Measurements from ENCODE around the gene PRSS8.

The PRSS8 gene

DNA sequence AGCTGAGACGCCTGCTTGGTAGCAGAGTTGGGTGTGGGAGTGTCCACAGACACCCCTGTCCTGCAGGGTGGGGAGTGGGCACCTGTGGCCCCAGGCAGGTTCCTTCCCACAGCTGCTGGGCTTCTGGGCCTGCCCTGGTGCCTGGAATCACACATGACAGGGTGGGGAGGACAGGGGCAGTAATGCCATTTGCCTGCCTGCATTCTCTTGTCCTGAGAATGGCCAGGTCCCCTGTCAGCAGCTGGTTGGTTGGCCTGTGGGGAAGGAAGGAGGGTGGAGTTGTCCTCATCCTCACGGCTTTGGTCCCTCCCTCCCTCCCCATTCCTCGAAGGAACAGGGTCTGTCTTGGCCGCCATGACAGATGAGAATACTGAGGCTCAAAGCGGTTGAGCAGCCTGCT, 52.0 kb downstream of the PRSS8 start:
- no peak overlapping the region for H3K4me3 ChIP-seq (ENCODE audit: low read depth, low read length)

DNA sequence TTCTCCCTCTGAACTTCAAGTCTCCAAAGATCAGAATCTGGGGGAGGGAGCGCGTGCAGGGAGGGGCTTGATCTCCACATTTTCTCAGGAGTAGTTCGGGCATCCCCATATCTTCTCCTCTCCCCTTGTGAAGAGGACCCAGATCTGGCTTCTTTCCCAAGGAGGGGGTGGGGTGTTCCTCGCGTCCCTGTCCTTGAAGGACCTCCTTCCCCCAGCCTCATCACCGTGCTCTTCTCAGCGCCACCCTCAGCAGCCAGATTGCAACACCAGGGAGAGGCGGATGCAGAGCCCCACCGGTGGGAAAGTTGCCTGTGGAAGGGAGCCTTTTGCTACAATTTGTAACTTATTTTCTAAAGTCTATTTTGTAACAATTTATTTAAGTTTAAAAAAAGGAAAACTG, 52.4 kb downstream of the PRSS8 start:
- H3K4me3 ChIP-seq (ENCODE audit: low read depth, low read length): no peak overlapping the region

DNA sequence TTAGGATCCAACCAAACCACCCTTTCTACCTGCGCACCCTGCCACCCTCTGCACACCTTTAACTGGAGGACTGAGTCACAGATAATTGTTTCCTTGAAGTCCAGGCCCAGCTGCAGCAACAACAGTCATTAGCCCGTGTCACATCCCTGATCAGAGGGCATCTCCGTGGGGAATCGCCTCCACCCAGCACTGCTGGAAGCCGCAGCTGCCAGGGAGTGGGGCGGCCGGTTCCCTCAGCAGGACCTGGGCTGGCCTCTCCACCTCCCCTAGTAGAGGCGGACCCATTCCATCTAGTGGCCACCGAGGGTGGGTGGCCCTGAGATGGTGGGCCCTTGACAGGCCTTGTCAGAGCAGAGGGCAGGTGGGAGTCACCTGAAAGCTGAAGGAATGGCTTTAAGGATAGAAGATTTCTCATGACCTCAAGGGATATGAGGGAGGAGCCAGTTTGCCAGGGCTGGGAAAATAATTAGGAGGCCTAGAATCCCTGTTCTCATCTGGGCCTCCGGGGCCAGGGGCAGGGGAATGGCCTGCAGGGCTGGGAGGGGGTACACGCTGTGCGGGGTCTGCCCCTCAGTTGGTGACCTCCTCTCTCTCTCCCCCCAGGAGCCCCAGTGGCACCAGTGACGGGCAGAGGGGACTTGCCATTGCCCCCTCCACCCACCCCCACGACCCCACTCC, 53.0 kb downstream of the PRSS8 start:
- no peak overlapping the region for H3K4me3 ChIP-seq (ENCODE audit: low read depth, low read length)
